Osteocyte (in vitro differentiated cells): ENCODE data around the gene PLEKHA1. TPM values are rescaled to one million over a fixed set of nuclear protein-coding genes. Genes with fewer than 3 reads are reported as not detected.

Experiments
- DNase-seq: peaks from one replicate; pipeline ENCODE4 v3.0.0; 2021; ENCODE audit warnings: mixed read lengths; ENCODE audit not compliant: unreplicated experiment; ENCODE audit errors: extremely low spot score
- H3K27ac Mint-ChIP-seq: one replicate; pipeline ENCODE4 v1.8.0; 2021; ENCODE audit warnings: mild to moderate bottlenecking, mixed read lengths; ENCODE audit not compliant: unreplicated experiment
- H3K27me3 Mint-ChIP-seq: one replicate; pipeline ENCODE4 v1.8.0; 2021; ENCODE audit warnings: mixed read lengths; ENCODE audit not compliant: unreplicated experiment
- H3K36me3 Mint-ChIP-seq: one replicate; pipeline ENCODE4 v1.8.0; 2021; ENCODE audit warnings: mixed read lengths; ENCODE audit not compliant: unreplicated experiment
- H3K4me1 Mint-ChIP-seq: one replicate; pipeline ENCODE4 v1.8.0; 2021; ENCODE audit warnings: mixed read lengths; ENCODE audit not compliant: unreplicated experiment
- H3K4me3 Mint-ChIP-seq: one replicate; pipeline ENCODE4 v1.8.0; 2021; ENCODE audit warnings: mild to moderate bottlenecking, moderate library complexity, mixed read lengths; ENCODE audit not compliant: unreplicated experiment
- H3K9me3 Mint-ChIP-seq: one replicate; pipeline ENCODE4 v1.8.0; 2021; ENCODE audit warnings: mixed read lengths; ENCODE audit not compliant: unreplicated experiment
- microRNA-seq: library from miRNA; unstranded; fragments of <30 nt; microRNA quantifications from one replicate; pipeline ENCODE4 v1.1.0, GENCODE V29; 2020; ENCODE audit not compliant: unreplicated experiment
- total RNA-seq: library from RNA; stranded (reverse); gene quantifications from 2 replicates; pipeline ENCODE4 v1.2.1, GENCODE V29; 2021
- TF ChIP-seq, protein P1 (sequence below): fragments of 200-600 bp; sonication (generic); IDR thresholded peaks from 2 replicates; pipeline ENCODE4 v1.5.0; 2021; ENCODE audit warnings: antibody characterized with exemption, mild to moderate bottlenecking, moderate library complexity

Gene PLEKHA1
- total RNA-seq, 1 donor from 2014 or later = 62.8 TPM

DNA sequence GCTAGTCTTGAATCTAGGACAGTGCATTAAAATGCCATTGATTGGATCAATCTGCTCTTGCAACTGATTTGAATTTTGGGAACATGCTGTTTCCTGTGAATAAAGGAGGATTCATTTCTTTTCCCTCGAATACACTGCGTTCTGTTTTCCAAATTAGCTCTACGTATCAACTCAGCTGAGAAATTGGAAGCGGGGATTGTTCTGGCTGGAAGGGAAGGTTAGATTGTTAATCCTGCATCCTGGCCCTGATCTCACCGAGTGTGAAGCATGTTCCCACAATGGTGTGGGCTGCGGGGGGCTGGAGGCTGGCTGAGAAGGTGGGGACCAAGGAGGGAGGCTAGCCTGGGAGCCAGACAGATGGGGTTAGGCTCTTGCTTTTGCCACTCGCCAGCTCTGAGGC, 104.5 kb downstream of the PLEKHA1 start:
- peaks cover 55% of the 10 kb centered on the region for H3K4me1 Mint-ChIP-seq
- H3K27ac Mint-ChIP-seq = peak overlapping the region; percentile 14
- H3K36me3 Mint-ChIP-seq = peaks cover 35% of the 10 kb centered on the region
- TF ChIP-seq, protein P1, sequence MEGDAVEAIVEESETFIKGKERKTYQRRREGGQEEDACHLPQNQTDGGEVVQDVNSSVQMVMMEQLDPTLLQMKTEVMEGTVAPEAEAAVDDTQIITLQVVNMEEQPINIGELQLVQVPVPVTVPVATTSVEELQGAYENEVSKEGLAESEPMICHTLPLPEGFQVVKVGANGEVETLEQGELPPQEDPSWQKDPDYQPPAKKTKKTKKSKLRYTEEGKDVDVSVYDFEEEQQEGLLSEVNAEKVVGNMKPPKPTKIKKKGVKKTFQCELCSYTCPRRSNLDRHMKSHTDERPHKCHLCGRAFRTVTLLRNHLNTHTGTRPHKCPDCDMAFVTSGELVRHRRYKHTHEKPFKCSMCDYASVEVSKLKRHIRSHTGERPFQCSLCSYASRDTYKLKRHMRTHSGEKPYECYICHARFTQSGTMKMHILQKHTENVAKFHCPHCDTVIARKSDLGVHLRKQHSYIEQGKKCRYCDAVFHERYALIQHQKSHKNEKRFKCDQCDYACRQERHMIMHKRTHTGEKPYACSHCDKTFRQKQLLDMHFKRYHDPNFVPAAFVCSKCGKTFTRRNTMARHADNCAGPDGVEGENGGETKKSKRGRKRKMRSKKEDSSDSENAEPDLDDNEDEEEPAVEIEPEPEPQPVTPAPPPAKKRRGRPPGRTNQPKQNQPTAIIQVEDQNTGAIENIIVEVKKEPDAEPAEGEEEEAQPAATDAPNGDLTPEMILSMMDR = no peak
- H3K4me3 Mint-ChIP-seq = no peak overlapping the region
- no peak for DNase-seq
- no peaks in the 10 kb centered on the region for H3K9me3 Mint-ChIP-seq
- H3K27me3 Mint-ChIP-seq = no peaks in the 10 kb centered on the region

DNA sequence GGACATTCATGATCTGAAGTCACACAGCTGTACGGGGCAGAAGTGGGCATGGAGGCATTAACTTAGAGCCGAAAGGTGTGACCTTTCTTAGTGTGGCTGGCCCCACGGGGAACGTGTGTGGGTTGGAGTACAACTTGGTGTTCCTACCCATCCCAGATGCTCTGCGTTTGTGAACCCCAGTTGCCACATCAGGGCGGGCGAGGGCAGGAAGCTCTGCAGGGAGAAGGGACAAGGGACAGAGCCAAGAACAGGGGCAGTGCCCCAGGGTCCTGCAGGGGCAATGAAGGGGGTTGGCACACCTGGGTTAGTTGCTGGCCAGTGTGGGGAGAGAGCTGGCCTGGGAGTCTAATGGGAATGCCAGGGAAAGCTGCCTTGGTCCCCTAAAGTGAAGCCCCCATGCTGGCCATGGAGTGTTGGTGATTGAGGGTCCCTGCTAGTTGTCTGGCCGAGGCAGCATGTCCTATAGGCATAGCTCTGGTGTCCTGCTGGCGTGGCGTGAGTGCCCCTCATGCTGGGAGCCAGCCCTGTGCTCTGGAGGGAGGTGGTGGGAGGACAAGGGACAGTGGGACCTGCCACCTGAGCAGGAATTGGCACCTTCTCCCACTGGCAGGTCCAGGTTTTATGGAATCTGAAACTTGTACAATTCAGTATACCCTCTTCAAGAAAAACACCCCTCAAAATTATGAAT, 105.8 kb downstream of the PLEKHA1 start:
- Mint-ChIP-seq H3K36me3 (peaks cover 40% of the 10 kb centered on the region), H3K9me3 (no peaks in the 10 kb centered on the region), H3K4me3 (no peak overlapping the region), H3K4me1 (peaks cover 53% of the 10 kb centered on the region), H3K27me3 (no peaks in the 10 kb centered on the region), H3K27ac (peak overlapping the region; percentile 40)
- DNase-seq = no peak
- TF ChIP-seq, protein P1 = no peak

- Mint-ChIP-seq H3K4me1 (peaks cover 53% of the 10 kb centered on the region), H3K4me3 (no peak overlapping the region), H3K9me3 (no peaks in the 10 kb centered on the region), H3K27ac (peak overlapping the region; percentile 31), H3K27me3 (no peaks in the 10 kb centered on the region), H3K36me3 (peaks cover 46% of the 10 kb centered on the region)
- TF ChIP-seq, protein P1 = no peak
- DNase-seq = no peak
These were observed 107.0 kb downstream of the PLEKHA1 start for GRCh38 chr10:122481296-122482056.

Small RNAs within 50 kb of the gene (microRNA-seq; reads per million reads assigned to microRNA genes)
- not detected for gene MIR3941

Other genes starting within 250 kb of the PLEKHA1 start
- gene BTBD16, start 103.4 kb upstream of the PLEKHA1 start, total RNA-seq = not detected in 2 replicates
- gene ARMS2, start 79.9 kb downstream of the PLEKHA1 start, total RNA-seq = not detected in 2 replicates
- gene HTRA1, start 86.8 kb downstream of the PLEKHA1 start, total RNA-seq = 1,546 and 1,638 TPM in 2 replicates
- 0.08 TPM in 2 replicates for gene DMBT1, start 186.0 kb downstream of the PLEKHA1 start, total RNA-seq